Erythroblast (primary cell): Measurements from ENCODE around the gene PSMA5.

Experiments
- DNase-seq, 2 experiments: peaks; one replicate each; lab custom pipeline; 2025; lab: John Stamatoyannopoulos, UW
- GATA1 ChIP-seq: IDR thresholded peaks from 2 replicates; pipeline ENCODE4 v1.6.1; 2011; ENCODE audit warnings: low read depth, mild to moderate bottlenecking, control low read depth, low read length, moderate library complexity
- POLR2A ChIP-seq: IDR thresholded peaks from 2 replicates; pipeline ENCODE4 v1.6.1; 2011; ENCODE audit warnings: mild to moderate bottlenecking, low read length

PSMA5 gene

DNA sequence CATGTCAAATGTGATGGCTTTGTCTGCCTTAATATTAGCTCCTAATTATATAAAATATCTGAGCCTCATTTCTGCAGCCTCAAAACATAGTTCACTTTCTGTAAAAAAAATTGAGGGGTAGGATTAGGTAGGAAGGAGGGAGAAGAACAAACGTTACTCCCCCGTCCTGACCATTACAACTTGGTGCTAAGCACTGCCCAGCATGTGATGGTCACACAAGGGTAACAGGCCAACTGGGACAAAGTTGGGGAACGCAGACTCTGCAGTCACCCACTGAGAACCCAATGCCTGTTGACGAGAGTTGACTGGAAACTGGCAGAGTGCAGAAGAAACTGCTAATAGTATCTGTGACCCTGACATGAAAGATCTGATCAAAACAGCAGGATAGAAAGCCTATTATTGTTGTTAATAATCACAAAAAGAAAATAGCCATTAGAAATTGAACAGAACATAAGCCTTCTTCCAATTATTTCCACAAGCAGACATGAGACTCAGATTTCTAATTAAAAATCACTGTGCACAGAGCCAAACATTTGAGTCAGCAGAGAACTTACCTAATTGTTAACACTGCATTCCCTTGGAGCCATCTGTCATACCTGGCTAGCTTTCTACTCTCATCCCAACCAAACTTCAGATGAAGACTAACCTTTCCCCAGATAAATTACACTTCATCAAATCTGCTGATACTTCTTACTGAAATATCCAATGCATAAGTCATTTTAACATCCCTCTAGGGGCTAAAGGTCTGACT lies 34.0 kb downstream of the PSMA5 start:
- no peak for DNase-seq
- no peak for TF ChIP-seq GATA1
- no peak for TF ChIP-seq POLR2A

DNA sequence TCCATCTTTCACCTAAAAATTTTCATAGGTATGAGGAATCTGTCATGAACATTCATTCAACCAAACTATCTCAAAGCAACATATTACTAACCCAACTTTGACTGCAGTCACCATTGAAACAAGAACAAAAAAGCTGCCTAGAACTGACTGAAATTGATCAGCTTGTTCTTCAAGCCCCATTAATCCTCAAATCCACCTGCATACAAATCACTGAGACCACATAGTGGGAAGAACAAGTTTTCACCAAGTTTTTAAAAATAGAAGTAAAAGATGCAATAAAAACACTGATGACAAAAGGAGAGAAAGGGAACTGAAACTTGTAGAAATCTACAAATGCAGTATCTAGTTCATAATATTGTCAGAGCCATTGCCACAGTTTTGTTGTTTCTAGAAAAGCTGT lies 34.6 kb downstream of the PSMA5 start:
- peak in 1 of 2 experiments; percentile 7 for DNase-seq
- no peak for TF ChIP-seq POLR2A
- no peak for TF ChIP-seq GATA1

DNA sequence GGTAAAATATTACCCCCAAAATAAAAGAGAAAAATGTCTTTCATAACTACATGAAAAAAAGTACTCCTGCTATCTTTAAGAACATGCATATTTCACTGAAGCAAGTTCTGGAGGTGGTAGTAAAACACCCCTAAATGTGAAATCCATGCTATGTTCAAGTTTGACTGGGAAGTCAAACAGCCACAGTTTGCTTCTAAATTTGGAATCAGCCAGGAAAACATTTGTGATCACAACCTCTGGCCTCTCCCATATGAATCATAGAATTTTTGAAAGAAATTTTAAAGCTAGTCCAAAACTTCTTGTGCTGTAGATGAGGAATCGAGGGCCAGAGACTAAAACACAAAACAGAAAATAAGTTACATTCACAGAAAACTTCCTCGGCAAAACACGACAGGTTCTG lies 35.1 kb downstream of the PSMA5 start:
- TF ChIP-seq GATA1 (no peak), POLR2A (no peak)
- no peak for DNase-seq

DNA sequence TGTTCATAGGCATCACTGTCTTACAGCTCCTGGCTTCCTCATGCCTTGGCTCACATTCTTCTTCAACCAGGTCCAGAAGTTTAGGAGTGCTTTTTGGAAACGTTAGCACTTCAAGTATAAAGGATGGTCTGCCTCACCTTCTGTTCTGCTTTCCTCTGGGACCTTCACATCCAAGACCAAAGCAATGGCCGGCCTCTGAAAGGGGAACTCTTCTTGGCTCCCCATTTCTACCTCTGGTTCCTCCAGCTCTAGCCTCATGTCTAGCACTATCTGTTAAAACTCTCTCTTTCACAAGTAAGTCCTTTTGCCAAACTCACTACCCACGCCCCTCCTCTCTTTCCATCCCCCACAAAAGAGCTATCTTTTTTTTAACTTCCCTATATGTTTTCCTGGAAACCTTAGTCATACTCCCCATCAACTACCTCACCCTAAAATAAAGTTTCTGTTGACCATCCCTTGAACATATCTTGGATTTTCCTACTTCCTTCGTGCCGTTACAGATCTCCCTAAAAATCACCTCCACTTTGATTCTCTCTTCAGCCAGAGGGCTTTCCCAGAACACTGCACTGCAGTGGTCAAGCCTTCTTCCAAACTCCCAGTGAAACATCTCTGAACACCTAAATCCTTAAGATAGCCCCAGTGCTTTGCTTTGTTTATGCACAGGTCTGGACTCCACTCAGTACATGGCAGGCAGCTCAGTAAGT lies 36.5 kb downstream of the PSMA5 start:
- DNase-seq, result peak; percentile 23 to 54
- TF ChIP-seq GATA1 (no peak), POLR2A (no peak)

DNA sequence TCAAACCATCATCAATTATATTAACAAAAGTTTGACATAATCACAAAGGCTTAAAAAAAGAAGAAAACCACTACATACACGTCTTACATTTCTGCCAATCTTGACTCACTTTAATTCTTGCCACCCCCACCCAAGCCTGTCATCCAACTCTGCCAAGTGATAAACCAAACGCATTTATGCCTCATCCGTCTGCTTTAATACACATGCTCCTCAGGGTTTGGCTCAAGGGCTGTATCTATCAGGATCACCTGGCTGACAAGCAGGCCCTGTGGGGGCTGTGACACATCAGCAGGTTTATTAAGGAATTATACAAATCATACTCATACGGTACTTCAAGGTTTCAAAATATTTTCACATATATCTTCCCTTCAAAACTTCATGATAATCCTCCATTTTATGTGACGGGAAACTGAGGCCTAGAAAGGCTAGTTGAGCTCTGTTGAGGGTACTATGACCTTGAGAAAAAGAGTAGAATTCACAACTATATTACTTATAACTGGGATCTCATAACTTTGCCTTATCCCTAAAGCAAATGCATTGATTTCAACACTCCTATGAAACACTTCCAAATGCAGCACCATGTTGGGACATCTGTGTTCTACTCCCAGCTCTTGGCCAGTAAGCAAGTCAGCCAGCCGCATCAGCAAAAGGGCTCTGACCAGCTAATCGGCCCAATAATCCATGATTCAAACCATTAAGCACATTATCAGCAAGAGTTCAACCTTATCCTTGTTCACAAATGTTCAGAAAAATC lies 37.2 kb downstream of the PSMA5 start:
- peak; percentile 45 to 53 for DNase-seq
- no peak for TF ChIP-seq GATA1
- TF ChIP-seq POLR2A, result no peak

DNA sequence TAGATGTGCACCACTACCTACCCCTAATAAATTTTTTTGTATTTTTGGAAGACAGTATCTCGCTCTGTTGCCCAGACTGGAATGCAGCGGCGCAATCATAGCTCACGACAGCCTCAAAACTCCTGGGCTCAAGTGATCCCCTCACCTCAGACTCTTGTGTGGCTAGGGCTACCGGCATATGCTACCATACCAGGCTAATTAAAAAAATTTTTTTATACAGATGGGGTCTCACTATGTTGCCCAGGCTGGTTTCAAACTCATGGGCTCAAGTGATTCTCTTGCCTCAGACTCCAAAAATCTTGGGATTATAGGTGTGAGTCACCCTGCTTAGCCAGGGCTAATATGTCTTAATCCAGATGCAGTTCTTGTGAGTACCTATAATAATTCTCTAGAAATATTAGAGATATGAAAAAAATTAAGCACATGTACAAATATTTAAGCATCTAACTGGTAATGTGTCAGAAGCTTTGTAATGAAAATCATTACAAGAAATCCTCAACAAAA lies 38.0 kb downstream of the PSMA5 start:
- TF ChIP-seq POLR2A (no peak), GATA1 (no peak)
- no peak for DNase-seq

DNA sequence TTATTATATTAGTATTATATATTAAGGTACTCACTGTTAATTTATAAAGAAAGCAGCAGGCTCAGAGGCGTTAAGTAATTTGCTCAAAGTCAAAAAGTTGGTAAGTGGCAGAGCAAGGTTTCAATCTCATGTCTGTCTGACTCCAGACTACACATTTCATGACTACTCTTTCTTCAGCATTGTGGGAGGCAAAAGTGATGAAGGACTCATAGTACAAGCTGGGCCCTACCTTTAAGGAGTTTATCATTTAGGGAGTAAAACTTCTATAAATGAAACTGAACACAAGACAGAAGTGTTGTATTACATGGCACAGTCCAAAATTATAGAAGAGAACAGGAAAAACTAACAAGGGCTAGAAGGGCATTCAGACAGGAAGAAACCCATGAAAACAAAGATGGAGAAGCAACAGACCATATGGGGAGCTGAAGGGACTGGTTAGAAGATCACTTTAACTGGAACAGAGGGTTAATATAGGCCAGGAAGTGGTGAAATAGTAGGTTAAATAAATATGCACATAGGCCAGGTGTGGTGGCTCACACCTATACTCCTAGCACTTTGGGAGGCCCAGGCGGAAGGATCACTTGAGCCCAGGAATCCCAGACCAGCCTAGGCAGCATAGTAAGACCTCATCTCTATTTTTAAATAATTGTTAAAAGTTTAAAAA lies 40.1 kb downstream of the PSMA5 start:
- TF ChIP-seq GATA1 (no peak), POLR2A (no peak)
- no peak for DNase-seq

DNA sequence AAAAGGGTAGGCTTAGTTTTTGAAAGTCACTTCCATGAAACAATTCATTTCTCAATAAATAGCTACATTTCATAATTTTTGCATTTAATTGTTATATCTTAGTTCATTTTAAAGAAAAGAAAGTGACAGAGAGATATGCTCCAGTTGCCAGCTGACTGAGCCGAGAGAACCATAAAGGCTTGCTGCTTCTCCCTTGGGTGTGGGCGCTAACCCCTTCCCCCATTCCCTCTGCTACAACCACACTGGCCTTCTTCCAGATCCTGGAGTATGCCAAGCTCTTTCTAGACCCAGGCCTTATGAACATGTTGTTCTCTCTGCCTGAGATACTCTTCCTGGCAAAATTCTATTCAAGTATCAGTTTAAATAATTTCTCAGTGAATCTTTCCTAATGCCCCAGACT lies 40.8 kb downstream of the PSMA5 start:
- TF ChIP-seq POLR2A, result no peak
- no peak for TF ChIP-seq GATA1
- DNase-seq, result no peak

DNA sequence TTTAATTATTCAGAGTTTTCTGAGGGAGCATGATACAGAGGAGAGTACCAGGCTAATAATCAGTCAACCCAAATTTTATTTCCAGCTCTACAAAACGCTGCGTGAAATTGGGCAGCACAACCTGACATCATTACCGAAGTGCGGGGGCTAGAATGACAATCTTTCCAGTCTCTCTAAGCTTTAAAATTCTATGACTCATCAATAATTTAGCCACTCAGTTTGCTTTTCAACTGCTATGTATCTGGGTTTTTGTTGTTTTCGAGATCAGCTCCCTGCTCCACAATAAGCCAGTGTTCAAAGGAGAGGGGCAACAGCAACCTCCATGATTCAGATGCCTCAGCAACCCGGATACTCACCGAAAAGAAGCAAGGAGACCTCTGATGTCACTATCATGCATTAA lies 42.4 kb downstream of the PSMA5 start:
- no peak for DNase-seq
- TF ChIP-seq GATA1, result no peak
- no peak for TF ChIP-seq POLR2A

DNA sequence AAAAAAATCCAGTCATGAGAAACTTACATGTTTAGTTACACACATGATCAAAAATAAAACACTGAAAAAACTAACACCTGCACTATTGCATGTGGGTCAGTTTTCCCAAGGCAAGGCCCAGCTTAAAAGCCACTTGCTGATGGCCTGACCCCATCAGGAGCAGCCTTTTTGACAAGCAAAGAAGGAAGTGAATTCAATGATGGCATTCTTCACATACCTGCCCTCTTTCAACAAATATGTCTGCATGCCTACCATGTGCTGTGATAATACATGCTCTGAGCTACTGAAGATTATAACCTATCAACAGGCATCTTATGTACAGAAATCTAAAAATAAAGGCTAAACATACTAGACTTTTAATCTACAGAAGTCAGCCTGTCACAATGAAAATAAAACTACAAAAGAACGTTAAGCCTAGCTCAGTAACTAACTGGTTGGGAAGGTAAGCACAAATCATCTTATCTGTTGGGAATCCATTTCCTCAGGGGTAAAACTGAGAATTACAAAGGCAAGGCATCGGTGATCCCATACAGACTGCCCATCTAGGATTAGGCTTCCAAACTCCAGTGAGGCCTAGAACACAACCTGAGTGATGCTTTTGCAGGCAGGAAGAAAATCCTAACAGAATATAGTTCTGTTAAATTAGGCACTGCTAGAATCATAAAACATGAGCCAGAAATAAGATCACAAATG lies 43.0 kb downstream of the PSMA5 start:
- no peak for DNase-seq
- TF ChIP-seq GATA1, result no peak
- TF ChIP-seq POLR2A, result no peak

DNA sequence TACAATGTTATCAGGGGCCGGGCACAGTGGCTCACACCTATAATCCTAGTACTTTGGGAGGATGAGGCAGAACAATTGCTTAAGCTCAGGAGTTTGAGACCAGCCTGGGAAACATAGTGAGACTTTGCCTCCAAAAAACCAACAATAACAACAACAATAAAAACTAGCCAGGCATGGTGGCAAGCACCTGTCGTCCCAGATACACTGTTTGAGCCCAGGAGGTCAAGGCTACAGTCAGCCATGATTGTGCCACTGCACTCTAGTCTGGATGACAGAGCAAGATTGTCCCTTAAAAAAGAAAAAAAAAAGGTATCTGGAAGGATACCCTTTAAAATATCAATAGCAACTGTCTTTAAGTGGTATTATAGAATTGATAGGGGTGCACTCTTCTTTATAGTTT lies 44.7 kb downstream of the PSMA5 start:
- DNase-seq, result no peak
- no peak for TF ChIP-seq GATA1
- TF ChIP-seq POLR2A, result no peak

DNA sequence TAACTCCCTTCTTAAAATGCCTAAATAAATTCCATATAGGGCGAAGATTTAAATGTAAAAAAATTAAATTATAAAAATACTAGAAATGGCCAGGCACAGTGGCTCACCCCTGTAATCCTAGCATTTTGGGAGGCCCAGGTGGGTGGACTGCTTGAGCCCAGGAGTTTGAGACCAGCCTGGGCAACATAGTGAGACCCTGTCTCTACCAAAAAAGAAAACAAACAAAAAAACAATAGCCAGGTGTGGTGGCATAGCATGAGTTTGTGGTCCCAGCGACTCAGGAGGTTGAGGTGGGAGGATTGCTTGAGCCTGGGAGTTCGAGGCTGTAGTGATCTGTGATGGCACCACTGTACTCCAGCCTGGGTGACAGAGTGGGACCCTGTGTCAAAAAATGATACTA lies 46.3 kb downstream of the PSMA5 start:
- TF ChIP-seq POLR2A, result no peak
- no peak for TF ChIP-seq GATA1
- DNase-seq, result no peak

DNA sequence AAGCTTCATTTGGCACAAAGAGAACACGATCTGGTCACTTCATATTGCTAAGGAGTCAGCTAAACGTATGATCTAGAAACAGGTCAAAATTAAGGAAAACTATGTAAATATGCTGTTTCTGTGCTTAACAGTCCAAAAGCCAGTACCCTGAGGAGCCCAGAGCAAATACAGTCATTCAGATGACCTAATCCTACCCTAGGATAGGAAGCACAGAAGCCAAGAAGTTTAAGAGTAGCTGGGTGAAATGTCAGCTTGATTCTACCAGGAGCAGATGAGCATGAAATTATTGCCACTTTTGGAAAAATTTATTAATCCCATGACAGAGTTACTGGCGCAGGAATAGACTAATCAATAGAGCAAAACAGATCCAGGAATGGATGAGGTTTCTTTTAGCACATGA lies 46.8 kb downstream of the PSMA5 start:
- TF ChIP-seq GATA1 (no peak), POLR2A (no peak)
- no peak for DNase-seq
